ENCODE data around the gene BRMS1L. TPM values are rescaled to one million over a fixed set of nuclear protein-coding genes. Genes with fewer than 3 reads are reported as not detected.
"Not testable (repeated sequence)": the region's sequence is repeated elsewhere in the genome, so short reads cannot be mapped to it uniquely, and the experiment has no call there.

Gene BRMS1L
- total RNA-seq, 1 experiment from 2014 or later: 4.8 TPM

DNA sequence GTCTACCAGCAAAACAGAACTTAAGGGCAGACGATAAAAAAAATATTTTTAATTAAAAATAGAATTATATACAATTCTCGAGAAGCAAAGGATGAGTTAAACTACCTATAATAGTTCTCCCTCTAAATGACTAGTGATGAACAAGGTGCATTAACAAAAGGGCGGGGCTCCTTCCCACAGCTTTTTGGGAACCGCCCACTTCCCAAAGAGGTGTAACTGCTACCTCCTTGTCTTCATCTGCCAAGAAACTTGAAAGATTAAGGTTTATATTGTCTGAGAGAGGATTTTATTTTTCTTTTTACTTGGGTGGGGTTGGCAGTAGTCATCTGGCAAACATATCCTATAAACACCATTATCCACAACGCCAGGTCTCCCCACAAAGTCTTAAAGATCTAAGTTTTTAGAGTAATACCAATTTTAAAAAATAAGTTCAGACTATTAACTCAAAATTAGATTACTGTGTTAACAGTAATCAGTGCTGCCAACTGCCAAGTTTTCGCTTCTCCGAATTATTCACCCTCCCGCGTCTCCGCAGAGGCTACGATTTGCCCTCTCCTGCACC is 18.0 kb upstream of the BRMS1L start:
- H3K4me3 ChIP-seq (ENCODE audit: low read length): peak overlapping the region; percentile 71
- peak overlapping the region; percentile 49 for H2AFZ ChIP-seq (ENCODE audit: low read length)
- CTCF ChIA-PET: interaction anchor here (0.6 kb wide), 1 partner anchor 9 kb away, joined by 4 read pairs; no protein-coding TSS in a partner anchor
- no peaks in the 10 kb centered on the region for H3K36me3 ChIP-seq (ENCODE audit: low read depth, low read length)
- POLR2A ChIA-PET (ENCODE audit: unreplicated experiment): interaction anchor here (0.7 kb wide), 1 partner anchor 18 kb away, joined by 7 read pairs; the partner anchor contains the start of gene BRMS1L
- peak; percentile 41 for ATAC-seq
- no peak for TF ChIP-seq EZH2 (IDR thresholded peaks at IDR 0.05; ENCODE audit: low read length, unreplicated experiment)
- TF ChIP-seq CTCF (conservative IDR thresholded peaks at IDR 0.05; ENCODE audit: low read depth, low read length): no peak
- TF ChIP-seq EZH2phosphoT487 (IDR thresholded peaks at IDR 0.05; ENCODE audit: borderline replicate concordance, low read length): no peak
- H3K79me2 ChIP-seq (ENCODE audit: low read length): peaks cover 38% of the 10 kb centered on the region
- H3K4me1 ChIP-seq (ENCODE audit: insufficient read depth, low read length): peaks cover 17% of the 10 kb centered on the region
- no TSS peak for BruUV-seq (replicated peaks)
- H3F3A ChIP-seq (ENCODE audit: low read length, unreplicated experiment): no peaks in the 10 kb centered on the region
- intact Hi-C loops (cut with micrococcal nuclease): loop anchor here (5.0 kb wide), 1 partner anchor 61 kb away; no protein-coding TSS in a partner anchor
- H3K9me3 ChIP-seq (ENCODE audit: low read length): no peaks in the 10 kb centered on the region
- DNase-seq: peak; percentile 67
- peak overlapping the region; percentile 81 for H3K4me2 ChIP-seq (ENCODE audit: low read length)
- peak overlapping the region; percentile 57 for H3K27ac ChIP-seq (ENCODE audit: low read length)
- no peaks in the 10 kb centered on the region for H3K27me3 ChIP-seq (ENCODE audit: low read length)
- H3K9ac ChIP-seq (ENCODE audit: low read length): peak overlapping the region; percentile 72
- peaks cover 18% of the 10 kb centered on the region for H4K20me1 ChIP-seq (ENCODE audit: low read length)
- no peaks in the 10 kb centered on the region for H3K9me2 ChIP-seq (replicated peaks; ENCODE audit: low read length)

DNA sequence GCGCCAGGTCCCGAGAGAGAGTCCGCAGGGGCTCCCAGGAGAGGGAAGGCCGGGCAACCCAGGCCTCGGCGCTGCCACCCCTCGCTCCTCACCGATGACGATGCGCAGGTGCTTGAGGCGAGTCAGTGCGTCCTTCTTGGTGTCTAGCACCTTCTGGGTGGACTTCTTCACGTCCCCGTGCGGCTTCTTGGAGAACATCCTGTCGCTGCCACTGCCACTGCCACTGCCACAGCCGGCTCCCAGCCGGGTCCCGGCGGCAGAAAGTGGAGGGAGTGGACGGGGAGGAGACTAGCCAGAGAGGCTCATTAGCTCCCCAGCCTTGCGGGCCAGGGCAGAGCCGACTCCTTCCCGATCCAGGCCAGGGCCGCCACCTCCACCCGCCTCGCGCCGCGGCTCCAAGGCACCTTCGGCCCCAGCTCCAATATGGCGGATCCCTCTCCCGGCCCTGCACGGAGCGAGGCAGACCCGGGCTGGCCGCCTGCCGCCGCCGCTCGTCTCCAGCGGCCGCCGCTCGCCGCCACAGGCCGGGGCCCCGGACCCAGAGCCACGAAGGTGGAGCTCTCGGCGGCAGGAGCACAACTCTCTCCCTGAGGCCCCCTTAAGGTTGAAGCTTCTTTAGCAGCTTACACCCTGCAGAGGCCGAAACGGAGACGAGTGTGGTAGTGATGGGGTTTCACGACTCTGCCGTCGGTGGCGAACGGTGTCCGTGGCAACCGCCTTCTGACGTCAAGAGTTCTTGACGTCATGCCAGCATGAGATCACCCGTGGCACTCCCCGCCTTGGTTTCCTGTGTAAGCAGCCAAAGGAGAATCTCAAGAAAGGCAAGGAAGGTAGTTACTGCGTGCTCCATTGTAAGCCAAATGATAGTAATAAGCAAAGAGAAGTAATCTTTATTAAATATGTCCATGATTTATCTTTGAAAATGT is 17.2 kb upstream of the BRMS1L start, which contains the start of gene RALGAPA1:
Gene RALGAPA1, minus strand, starts transcription at position 658 of the 926 bp plus-strand sequence. Its CDS starts 460 bp downstream, at position 198.
- H3K79me2 ChIP-seq (ENCODE audit: low read length): peaks cover 38% of the 10 kb centered on the region
- H3K9me2 ChIP-seq (replicated peaks; ENCODE audit: low read length); H3K36me3 ChIP-seq (ENCODE audit: low read depth, low read length); H3K9me3 ChIP-seq (ENCODE audit: low read length); H3F3A ChIP-seq (ENCODE audit: low read length, unreplicated experiment); H3K27me3 ChIP-seq (ENCODE audit: low read length): not testable (repeated sequence)
- H2AFZ ChIP-seq (ENCODE audit: low read length): peak within 1 kb of the TSS; percentile 49
- peak within 1 kb of the TSS; percentile 81 for H3K4me2 ChIP-seq (ENCODE audit: low read length)
- BruUV-seq (replicated peaks): TSS peak; percentile 71
- DNase-seq (peak; percentile 97), ATAC-seq (peak; percentile 93)
- H3K27ac ChIP-seq (ENCODE audit: low read length): peak within 1 kb of the TSS; percentile 57
- ChIA-PET POLR2A (ENCODE audit: unreplicated experiment) (interaction anchor here (1.1 kb wide), 1 partner anchor 17 kb away, joined by 3 read pairs; the partner anchor contains the start of gene BRMS1L), CTCF (interaction anchor here (0.5 to 0.7 kb wide), 5 partner anchors 9 to 339 kb away, joined by 3 to 6 read pairs (median 4); no protein-coding TSS in a partner anchor)
- H3K9ac ChIP-seq (ENCODE audit: low read length): peak within 1 kb of the TSS; percentile 72
- intact Hi-C loops (cut with micrococcal nuclease): loop anchor here (5.0 kb wide), 1 partner anchor 62 kb away; no protein-coding TSS in a partner anchor
- peak within 1 kb of the TSS; percentile 71 for H3K4me3 ChIP-seq (ENCODE audit: low read length)
- TF ChIP-seq CTCF (conservative IDR thresholded peaks at IDR 0.05; ENCODE audit: low read depth, low read length): peak; percentile 30; the same call in 1 of the 2 replicates
- peaks cover 18% of the 10 kb centered on the region for H4K20me1 ChIP-seq (ENCODE audit: low read length)
- peaks cover 17% of the 10 kb centered on the region for H3K4me1 ChIP-seq (ENCODE audit: insufficient read depth, low read length)

Data from PC-3 (cell line).